GM10266 (cell line): Measurements from ENCODE around the gene CAMK2D.

Experiments
- DNase-seq: peaks from one replicate; pipeline ENCODE4 v3.0.0; 2012; ENCODE audit errors: extremely low spot score
- CTCF ChIP-seq: IDR thresholded peaks from 2 replicates; pipeline ENCODE4 v1.5.1; 2012; ENCODE audit warnings: mild to moderate bottlenecking, low read depth; ENCODE audit not compliant: control insufficient read depth, insufficient read depth; ENCODE audit errors: missing control alignments

CAMK2D gene

GRCh38 chr4:113576947-113577678, 184.4 kb downstream of the CAMK2D start:
- TF ChIP-seq CTCF = no peak
- DNase-seq = no peak

DNA sequence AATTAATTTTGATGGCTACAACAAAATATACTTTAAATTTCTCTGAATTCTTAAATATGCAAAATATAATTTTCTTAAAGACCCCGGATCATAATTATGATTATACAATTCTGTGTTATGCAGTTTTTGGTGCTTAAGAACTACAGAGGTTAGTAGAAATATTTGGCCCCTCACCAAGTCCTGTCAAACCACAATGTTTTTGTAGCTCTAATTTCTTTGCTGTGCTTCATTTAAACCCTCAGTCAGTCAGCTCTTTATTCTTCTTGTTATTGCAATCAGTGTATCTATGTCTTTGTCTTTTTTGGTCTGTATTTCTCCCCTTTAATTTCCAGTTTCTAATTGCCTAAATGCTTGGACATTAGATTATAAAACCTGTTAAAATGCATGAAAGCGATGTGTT, 186.1 kb downstream of the CAMK2D start:
- no peak for DNase-seq

GRCh38 chr4:113574636-113575103, 186.9 kb downstream of the CAMK2D start:
- DNase-seq = no peak
- no peak for TF ChIP-seq CTCF

More for the DNA sequence above, 186.1 kb downstream of the CAMK2D start:
- TF ChIP-seq CTCF = no peak

DNA sequence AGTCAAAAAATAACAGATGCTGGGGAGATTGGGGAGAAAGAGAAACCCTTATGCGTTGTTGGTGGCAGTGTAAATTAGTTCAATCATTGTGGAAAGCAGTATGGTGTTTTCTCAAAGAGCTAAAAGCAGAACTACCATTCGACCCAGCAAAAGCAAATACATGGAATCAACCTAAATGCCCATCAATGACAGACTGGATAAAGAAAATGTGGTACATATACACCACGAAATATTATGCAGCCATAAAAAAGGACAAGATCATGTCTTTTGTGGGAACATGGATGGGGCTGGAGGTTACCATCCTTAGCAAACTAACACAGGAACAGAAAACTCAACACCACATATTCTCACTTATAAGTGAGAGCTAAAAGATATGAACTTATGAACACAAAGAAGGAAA, 188.9 kb downstream of the CAMK2D start:
- TF ChIP-seq CTCF = no peak

DNA sequence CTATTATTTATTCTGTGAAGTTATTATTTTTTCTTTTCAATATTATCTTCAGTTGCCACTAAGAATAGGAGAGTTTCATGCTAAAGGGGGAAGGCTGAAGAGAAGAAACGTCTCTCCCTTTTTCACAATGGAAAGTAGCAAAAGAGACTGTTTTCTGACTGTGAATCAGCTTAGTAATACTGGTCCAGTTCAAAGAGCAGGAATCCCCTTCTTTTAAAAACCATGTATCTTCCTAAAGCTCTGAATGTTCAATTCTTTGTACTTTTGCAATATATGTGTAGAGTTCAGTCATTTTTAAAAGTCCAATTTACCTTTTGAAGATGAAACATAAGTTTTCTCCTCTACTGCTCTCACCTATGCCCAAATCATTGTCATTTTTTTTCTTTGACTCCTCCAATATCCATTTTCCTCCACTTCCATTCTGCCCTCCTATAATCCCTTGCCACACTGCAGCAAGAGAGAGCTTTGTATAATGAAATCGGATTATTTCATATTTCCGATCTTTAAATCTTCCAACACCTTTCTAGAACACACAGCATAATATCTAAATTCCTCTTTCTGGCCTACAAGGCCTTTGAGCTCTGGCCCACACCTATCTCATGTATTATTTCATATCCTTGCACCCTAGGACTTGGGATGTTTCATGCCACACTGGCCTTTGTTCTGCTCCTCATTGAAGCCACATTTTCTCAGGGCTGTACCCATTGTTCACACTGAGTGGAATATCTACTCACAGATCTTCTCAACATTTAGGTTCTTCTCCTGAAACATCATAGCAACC, 195.3 kb downstream of the CAMK2D start:
- DNase-seq = peak; percentile 10
- TF ChIP-seq CTCF = no peak

More for the DNA sequence above, 188.9 kb downstream of the CAMK2D start:
- no peak for DNase-seq

GRCh38 chr4:113565702-113566012, 195.9 kb downstream of the CAMK2D start:
- no peak for DNase-seq
- TF ChIP-seq CTCF = no peak

DNA sequence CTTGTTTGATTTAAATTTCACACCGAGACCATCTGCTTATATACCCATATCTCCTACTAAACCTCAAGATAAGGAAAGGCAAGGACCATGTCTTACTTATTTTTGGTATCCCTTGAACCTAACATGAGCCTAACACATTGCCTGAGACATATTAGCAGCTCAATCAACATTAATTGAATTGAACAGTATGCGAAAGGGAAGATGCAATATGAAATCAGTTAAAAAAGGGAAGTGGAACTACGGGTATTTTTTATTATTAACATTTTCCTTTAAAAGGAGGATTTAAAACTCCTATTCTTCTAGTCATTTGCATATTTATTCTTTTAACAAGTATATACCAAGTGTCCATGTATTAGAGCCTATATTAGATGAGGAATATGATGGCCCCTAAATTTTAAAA, 197.0 kb downstream of the CAMK2D start:
- no peak for DNase-seq
- no peak for TF ChIP-seq CTCF
